ENCODE results near the gene KAZALD1.

DNA sequence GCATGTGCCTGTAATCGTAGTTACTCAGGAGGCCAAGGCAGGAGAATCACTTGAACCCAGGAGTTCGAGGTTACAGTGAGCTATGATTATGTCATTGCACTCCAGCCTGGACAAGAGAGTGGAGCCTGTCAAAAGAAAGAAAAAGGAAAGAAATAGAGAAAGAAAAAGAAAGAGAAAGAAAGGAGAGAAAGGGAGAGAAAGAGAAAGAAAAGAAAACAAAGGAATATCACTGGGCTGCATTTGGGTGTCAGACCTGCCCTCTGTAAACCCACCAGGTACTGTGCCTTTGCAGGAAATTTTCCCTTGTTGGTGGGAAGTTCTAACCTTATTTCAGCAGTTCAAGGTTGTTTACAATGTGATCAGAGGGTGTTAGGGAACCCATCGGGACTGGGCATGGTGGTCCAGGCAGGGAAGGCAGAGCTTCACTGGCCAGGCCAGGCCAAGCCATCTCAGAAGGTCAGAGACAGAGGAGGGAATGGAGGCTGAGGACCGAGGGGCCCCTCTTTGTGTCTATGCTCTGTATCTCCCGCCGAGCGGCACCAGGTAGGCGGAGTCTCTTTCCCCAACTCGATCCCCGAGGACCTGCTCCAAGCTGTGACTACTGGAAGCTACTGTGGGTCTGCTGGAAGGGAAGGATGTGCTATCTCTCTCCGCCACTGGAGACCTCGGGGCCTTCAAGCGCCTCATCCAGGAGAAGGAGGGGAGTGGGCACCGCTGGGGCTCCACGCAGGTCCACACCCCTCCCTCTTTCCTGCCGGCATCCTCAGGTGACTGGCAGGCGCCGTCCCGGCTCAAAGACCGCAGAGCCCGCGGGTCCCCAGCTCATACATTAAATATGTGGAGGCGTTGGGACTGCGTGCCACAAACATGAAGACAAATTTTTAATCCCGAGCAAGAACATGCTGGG lies 15.2 kb upstream of the KAZALD1 start:
- TF ChIP-seq ZFP36 (IDR thresholded peaks at IDR 0.05; ENCODE audit: borderline replicate concordance, partially characterized antibody) = no peak
- no peak for TF ChIP-seq EP300 (IDR thresholded peaks at IDR 0.05)
- TF ChIP-seq SMC3 (IDR thresholded peaks at IDR 0.05) = no peak
- TF ChIP-seq POLR2A (IDR thresholded peaks at IDR 0.05; ENCODE audit: low read length) = no peak
- TF ChIP-seq, protein P1, sequence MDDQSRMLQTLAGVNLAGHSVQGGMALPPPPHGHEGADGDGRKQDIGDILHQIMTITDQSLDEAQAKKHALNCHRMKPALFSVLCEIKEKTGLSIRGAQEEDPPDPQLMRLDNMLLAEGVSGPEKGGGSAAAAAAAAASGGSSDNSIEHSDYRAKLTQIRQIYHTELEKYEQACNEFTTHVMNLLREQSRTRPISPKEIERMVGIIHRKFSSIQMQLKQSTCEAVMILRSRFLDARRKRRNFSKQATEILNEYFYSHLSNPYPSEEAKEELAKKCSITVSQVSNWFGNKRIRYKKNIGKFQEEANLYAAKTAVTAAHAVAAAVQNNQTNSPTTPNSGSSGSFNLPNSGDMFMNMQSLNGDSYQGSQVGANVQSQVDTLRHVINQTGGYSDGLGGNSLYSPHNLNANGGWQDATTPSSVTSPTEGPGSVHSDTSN (IDR thresholded peaks at IDR 0.05) = no peak
- TF ChIP-seq, protein P2, sequence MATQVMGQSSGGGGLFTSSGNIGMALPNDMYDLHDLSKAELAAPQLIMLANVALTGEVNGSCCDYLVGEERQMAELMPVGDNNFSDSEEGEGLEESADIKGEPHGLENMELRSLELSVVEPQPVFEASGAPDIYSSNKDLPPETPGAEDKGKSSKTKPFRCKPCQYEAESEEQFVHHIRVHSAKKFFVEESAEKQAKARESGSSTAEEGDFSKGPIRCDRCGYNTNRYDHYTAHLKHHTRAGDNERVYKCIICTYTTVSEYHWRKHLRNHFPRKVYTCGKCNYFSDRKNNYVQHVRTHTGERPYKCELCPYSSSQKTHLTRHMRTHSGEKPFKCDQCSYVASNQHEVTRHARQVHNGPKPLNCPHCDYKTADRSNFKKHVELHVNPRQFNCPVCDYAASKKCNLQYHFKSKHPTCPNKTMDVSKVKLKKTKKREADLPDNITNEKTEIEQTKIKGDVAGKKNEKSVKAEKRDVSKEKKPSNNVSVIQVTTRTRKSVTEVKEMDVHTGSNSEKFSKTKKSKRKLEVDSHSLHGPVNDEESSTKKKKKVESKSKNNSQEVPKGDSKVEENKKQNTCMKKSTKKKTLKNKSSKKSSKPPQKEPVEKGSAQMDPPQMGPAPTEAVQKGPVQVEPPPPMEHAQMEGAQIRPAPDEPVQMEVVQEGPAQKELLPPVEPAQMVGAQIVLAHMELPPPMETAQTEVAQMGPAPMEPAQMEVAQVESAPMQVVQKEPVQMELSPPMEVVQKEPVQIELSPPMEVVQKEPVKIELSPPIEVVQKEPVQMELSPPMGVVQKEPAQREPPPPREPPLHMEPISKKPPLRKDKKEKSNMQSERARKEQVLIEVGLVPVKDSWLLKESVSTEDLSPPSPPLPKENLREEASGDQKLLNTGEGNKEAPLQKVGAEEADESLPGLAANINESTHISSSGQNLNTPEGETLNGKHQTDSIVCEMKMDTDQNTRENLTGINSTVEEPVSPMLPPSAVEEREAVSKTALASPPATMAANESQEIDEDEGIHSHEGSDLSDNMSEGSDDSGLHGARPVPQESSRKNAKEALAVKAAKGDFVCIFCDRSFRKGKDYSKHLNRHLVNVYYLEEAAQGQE (IDR thresholded peaks at IDR 0.05) = no peak
- no peak for TF ChIP-seq RAD21 (conservative IDR thresholded peaks at IDR 0.05 in 1 of 2, IDR thresholded peaks at IDR 0.05 in 1 of 2)
